Testis (tissue), 2 donors: ENCODE measurements around the gene GLT1D1.

ENCODE experiments used
- POLR2A ChIP-seq: fragments of 450-650 bp; IDR thresholded peaks from one replicate; pipeline ENCODE4 v1.6.1; 2017; ENCODE audit warnings: antibody characterized with exemption, mild to moderate bottlenecking, moderate library complexity
- TF ChIP-seq, protein P1 (sequence below), 3 experiments: fragments of 450-650 bp in 2 of 3; fragments of 200-600 bp in 1 of 3; sonication (generic) in 1 of 3; IDR thresholded peaks; one replicate each; pipeline ENCODE4 v1.5.1; 2016 to 2019; ENCODE audit warnings: antibody characterized with exemption in 3 of 3, mild to moderate bottlenecking in 2 of 3, moderate library complexity in 1 of 3

- TF ChIP-seq, protein P1, sequence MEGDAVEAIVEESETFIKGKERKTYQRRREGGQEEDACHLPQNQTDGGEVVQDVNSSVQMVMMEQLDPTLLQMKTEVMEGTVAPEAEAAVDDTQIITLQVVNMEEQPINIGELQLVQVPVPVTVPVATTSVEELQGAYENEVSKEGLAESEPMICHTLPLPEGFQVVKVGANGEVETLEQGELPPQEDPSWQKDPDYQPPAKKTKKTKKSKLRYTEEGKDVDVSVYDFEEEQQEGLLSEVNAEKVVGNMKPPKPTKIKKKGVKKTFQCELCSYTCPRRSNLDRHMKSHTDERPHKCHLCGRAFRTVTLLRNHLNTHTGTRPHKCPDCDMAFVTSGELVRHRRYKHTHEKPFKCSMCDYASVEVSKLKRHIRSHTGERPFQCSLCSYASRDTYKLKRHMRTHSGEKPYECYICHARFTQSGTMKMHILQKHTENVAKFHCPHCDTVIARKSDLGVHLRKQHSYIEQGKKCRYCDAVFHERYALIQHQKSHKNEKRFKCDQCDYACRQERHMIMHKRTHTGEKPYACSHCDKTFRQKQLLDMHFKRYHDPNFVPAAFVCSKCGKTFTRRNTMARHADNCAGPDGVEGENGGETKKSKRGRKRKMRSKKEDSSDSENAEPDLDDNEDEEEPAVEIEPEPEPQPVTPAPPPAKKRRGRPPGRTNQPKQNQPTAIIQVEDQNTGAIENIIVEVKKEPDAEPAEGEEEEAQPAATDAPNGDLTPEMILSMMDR (IDR thresholded peaks at IDR 0.05): no peak
- no peak for TF ChIP-seq POLR2A
Observed at GRCh38 chr12:128947209-128947608, 93.9 kb downstream of the GLT1D1 start.
